ENCODE data around the gene RPS6KA6.
"Not testable (repeated sequence)": the region's sequence is repeated elsewhere in the genome, so short reads cannot be mapped to it uniquely, and the experiment has no call there.

Gene RPS6KA6

DNA sequence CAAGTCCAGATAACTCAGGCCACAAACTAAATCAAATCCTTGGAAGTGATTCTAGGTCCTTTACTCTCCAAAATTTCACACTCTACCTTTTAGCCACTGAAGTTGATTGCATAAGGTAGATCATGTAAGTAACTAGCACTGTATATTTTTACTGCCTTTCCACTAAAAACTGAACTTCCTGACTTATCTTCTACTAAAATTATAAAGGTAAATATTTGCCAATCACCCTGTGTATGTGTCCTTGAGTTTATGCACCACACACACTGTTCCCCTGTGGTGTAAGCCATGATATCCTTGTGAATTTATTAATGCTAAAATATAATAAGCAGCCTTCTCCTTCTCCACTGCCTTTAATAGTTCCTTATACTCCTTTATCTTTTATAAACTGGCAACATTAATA is 25.6 kb downstream of the RPS6KA6 start:
- DNase-seq (ENCODE audit: low read depth) = no peak

DNA sequence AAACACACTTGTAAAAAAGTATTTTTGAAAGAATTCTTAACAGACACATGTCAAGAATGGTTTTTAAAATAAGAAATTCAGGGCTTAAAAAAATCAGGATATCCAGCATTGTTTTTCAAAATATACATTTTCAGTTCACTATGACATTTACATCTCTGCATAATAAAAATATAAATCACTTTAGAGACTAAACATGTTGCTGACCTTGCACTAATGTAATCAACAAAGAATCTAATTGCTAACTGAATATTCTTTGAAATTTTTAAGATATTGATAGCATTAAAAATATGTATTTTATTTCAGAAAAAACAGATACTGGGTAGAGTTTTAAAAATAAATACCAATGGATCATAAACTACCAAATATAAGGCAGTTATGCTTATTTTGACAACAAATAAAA is 26.4 kb downstream of the RPS6KA6 start:
- DNase-seq (ENCODE audit: low read depth) = no peak

DNA sequence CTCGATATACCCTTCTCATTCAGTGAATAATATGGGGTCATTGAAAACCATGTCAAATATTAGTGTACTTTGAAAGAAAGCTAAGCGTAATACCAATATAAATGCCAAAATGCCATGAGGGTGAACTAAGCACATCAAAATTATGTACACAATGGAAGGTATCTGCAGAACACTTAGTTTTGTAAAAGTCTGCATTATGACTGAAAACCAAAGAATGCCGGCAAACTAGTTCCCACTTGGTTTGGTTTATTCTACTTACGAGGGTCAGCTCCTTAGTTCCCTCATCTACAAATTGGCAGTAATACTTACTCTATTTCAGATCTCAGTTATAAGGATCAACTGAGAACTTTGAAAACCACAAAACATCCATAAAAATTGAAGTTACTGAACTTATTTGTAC is 27.3 kb downstream of the RPS6KA6 start:
- DNase-seq (ENCODE audit: low read depth) = no peak

DNA sequence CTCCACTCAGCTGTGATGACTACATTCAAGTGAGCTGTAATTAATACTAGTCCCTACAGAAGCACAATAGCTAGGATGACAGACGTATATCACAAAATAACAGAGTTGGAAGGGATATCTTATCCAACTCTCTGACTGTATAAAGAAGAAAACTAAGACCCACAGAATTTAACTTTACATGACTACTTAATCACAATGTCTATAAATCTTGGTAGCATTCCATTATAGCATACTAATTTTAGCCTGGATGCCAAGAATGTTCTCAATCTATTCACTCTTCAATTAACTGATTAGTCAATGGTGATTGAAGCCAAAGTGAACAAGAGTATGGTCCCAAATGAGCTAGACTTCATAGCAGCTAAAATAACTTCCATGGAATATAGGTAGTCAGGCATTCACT is 31.2 kb downstream of the RPS6KA6 start:
- DNase-seq (ENCODE audit: low read depth) = no peak

DNA sequence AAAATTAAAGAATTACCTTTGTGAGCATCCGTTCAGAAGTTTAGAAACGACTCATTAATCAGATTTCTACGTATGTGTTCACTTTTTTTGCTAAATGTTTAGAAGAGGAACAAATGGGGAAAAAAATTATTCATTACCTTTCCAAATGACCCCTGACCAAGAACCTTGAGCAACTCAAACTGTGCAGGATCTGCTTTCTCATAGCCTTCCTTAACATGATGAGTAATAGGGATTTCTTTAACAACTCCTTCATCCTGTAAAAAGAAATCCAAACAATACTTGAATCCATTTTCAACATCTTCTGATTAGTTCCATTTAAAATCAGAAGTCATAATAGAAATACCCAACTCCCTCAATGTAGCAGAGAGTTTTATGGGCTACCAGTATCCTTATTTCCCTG is 32.1 kb downstream of the RPS6KA6 start:
- DNase-seq (ENCODE audit: low read depth) = no peak

DNA sequence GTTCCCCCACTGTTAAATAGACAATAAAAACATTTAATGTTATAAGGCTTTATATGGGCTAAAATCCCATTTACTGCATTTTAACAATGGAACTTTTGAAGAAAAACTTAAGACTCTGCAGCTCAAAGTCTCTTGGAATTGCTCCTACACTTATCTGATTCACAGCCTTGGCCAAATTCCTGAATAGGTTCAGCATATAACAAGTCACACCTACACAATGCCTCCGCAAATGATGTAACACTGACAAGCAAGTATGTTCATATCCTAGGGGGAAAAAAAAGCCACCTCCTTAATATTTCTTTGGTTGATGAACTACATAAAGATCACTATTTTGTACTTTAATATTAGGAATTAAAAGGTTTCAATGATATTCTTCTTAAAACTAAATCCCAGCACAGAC is 34.5 kb downstream of the RPS6KA6 start:
- no peak for DNase-seq (ENCODE audit: low read depth)

DNA sequence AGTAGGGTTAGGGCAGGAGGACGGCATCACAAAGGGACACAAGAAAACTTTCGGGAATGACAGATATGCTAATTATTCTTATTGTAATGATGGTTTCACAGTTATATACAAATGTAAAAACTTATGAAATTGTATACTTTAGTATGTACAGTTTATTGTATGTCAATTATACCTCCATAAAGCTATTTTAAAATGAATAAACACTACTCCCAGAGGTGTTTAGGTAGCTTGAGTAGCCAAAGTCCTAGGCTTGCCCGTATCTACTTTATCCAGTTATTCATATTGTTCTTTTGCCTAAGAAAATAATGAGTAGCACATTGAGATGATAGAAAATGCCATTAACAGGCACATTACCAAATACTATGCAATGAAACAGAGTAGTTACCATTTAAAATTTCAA is 43.0 kb downstream of the RPS6KA6 start:
- DNase-seq (ENCODE audit: low read depth) = no peak

DNA sequence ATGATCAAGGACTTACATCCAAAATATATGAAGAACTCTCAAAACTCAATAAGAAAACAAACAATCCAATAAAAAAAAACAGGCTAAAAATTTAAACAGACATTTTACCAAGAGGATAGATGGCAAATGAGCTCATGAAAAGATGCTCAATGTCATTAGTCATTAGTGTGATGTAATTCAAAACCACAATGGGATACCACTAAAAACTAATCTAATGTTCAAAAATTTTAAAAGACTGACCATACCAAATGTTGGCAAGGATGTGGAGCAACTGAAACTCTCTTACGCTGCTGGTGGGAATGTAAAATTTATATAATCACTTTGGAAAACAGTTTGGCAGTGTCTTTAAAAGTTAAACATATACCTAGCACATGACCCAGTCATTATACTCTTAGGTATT is 43.7 kb downstream of the RPS6KA6 start:
- DNase-seq (ENCODE audit: low read depth) = no peak

DNA sequence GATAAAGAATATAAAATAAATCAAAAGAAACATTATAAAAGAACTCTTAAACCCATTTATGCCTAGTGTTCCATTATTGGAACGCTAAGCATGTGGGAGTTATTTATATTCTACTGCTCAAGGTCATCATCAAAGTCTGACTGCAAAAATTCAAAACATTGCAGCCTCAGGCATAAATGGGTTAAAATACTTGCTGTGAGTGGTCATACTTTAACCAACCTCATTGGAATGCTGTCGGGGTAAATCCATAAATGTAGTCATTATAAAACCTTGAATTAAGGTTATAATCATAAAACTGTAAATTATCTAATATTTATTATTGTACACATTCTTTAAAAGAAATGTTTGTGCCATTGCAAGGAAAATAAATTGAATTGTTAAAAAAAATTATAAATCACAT is 55.0 kb downstream of the RPS6KA6 start:
- no peak for DNase-seq (ENCODE audit: low read depth)

DNA sequence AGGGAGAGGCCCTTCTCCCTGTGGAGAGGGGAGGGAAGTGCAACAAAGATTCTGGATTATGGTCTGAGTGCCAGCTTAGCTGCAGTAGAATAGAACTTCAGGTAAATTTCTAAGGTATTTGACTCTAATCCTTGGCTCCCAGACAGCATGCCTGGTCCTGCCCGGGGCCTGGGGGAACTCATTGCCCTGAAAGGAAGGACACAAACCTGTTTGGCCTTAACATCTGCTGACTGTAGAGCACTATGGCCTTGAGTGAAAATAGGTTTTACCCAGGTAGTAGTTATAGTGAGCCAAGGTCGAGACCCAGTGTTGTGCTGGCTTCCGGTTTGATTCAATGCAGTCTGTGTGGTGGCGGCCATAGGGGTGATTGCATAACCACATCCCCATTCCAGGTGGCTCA is 64.4 kb downstream of the RPS6KA6 start:
- DNase-seq (ENCODE audit: low read depth) = no peak

DNA sequence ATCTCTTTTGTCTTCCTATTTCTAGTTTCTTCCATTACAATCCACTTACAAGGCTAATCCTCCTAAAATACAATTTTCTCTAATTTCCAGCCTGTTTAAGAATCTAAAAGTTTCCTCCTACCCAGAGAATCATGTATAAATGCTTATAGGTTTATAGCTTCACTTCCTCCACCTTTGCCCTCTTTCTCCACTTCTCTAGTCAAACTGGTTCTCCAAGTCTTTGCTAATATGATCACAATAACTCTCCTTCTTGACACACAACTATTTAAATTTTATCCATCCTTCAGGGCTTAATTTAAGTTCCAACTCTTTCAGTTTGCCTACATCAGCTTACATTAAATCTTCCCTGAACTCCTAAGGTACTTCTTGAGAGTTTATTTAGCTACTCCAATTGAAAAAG is 69.2 kb downstream of the RPS6KA6 start:
- DNase-seq (ENCODE audit: low read depth) = no peak

DNA sequence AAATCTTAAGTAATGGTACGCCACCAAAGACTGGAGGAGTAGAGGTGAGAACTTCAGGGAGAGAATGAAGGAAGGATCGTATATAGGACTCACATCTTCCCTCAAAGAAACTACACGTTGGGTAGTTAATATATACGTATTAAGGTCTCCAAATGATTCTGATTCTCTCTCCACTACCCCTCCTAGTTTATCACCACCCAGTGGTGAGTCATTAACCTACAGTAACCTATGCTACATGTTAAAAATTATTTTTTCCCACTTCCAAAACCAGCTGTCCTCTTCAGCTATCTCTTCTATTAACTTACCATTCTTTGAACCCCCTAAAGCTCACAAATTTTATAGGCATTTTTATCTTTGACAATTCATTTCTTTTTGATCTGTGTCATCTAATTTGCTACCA is 69.7 kb downstream of the RPS6KA6 start:
- no peak for DNase-seq (ENCODE audit: low read depth)

DNA sequence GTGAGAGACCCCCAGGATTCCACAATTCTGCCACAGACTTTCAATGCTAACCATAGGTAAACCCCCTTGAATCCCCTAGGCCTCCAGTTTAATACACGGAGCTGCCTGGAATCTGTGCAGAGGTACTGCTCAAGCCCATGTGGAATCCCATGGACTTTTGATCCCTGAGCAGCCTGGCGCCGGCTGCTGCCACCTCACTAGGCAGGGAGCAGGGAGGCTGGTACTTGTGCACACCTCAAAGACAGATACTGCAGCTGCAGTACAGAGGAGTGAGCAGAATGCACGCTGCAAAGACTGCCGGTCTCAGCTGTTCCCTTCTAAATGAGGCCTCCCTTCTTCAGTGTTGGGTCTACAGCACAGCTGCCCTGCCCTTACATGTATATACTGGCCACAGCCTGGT is 79.4 kb downstream of the RPS6KA6 start:
- DNase-seq (ENCODE audit: low read depth) = no peak

DNA sequence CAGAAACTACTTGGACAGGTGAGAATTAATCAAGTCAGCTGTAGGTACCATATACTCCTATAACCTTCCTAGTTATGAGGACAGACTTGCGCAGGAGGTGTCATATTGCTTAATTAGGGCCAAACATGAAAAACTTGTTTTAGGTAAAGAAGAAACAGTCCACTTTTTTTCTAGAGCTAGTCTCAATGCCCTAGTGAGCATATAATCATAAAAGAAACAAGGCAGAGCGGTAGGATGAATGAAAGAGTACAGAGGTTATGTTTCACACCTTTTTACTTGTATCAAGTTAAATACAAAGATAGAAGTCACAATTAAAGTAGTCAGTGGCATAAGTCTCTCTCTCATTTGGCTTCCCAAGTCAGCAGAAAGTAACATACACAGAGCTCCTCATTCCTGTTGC is 88.9 kb downstream of the RPS6KA6 start:
- no peak for DNase-seq (ENCODE audit: low read depth)

DNA sequence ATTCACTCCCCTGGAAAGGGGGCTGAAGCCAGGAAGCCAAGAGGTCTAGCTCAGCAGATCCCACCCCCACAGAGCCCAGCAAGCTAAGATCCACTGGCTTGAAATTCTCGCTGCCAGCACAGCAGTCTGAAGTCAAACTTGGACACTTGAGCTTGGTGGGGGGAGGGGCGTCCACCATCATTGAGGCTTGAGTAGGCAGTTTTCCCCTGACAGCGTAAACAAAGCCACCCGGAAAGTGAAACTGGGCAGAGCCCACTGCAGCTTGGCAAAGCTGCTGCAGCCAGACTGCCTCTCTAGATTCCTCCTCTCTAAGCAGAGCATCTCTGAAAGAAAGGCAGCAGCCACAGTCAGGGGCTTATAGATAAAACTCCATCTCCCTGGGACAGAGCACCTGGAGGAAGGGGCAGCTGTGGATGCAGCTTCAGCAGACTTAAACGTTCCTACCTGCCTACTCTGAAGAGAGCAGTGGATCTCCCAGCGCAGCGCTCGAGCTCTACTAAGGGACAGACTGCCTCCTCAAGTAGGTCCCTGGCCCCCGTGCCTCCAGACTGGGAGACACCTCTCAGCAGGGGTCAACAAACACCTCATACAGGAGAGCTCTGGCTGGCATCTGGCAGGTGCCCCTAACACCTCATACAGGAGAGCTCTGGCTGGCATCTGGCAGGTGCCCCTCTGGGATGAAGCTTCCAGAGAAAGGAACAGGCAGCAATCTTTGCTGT is 108.4 kb downstream of the RPS6KA6 start:
- not testable (repeated sequence) for DNase-seq (ENCODE audit: low read depth)

DNA sequence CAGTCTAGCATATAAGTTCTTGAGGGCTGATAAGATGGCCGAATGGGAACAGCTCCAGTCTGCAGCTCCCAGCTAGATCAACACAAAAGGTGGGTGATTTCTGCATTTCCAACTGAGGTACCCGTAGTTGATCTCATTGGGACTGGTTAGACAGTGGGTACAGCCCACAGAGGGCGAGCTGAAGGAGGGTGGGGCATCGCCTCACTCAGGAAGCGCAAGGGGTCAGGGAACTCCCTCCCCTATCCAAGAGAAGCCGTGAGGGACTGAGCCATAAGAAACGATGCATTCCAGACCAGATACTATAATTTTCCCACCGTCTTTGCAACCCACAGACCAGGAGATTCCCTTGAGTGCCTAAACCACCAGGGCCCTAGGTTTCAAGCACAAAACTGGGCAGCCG is 109.0 kb downstream of the RPS6KA6 start:
- no peak for DNase-seq (ENCODE audit: low read depth)

DNA sequence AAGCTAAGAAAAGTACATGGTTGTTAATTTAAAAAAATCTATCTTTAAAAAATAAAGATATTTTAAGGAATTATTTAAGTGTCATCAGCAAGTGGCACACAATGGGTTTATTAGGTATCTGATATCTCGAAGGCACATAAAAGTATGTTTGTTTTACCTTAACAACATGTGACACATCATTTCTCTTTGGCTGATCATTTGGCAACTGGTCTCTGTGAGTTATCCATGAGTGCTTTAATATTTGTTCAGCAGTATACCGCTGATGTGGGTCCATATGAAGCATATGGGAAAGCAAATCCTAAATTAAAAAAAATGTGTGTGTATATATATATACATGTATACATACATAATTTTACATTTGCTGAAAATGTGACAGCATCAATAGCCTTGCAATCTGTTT is 123.2 kb downstream of the RPS6KA6 start:
- no peak for DNase-seq (ENCODE audit: low read depth)

DNA sequence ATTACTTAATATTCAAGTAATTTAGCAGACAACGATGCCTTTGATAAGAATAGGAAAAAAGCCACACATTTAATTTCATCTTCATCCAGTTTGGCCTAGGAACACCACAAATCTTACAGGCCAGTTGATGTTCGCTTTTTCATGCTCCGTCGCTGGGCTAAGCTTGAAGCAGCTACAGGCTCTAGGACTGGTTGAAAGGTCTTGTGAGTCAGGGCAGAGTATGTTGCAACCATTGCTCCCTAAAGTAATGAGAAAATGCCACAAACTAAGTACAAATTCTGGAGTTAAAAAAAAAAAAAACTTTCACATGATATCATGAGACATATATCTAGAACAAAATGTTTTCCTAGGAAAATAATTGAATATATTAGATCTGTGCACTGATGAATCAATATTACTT is 123.8 kb downstream of the RPS6KA6 start:
- DNase-seq (ENCODE audit: low read depth) = no peak

DNA sequence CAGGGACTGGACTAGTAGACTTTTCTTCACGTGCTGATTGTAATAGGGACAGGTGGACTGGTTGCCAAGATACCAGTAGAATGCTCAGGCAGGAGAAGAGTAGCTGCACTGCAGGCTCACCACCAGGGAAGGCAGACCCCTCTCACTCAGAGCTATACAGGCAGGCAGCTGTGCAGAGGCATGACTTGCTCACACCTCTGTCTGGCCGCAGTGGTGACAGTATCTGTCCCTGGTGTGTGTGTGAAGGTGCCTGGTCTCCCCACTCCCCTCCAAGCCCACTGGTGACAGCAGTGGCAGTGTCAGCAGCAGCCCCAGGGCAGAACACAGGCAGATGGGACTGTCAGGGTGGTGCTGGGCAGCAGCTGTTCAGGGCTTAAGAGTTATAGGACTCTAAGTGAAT is 140.7 kb downstream of the RPS6KA6 start:
- no peak for DNase-seq (ENCODE audit: low read depth)

DNA sequence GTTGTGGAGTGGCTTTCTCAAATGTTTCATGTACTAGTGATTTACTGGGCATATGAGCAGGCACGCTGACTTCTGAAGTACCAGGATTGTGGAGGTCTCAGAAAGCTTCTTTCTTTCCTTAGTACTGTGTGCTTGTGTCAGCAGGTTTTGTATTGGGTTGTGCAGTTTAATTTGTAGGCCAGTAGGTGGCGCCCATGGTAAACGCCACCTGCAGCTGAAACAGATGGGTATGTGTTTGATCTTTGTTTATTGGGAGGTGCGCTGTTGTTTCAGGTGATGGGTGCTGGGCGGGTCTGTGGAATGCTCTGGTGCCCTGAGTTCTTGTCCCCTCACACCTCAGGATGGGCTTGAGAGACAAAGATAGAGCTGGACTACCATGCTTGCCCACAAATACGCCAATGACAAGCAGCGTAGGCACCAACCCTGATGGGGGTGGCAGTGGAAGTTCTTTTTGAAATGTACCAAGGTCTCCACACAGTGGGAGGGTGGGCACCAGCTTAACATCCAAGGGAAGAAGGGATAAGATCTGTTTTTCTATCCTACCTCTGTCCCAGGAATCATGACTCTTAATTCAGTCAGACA is 141.5 kb downstream of the RPS6KA6 start:
- no peak for DNase-seq (ENCODE audit: low read depth)

DNA sequence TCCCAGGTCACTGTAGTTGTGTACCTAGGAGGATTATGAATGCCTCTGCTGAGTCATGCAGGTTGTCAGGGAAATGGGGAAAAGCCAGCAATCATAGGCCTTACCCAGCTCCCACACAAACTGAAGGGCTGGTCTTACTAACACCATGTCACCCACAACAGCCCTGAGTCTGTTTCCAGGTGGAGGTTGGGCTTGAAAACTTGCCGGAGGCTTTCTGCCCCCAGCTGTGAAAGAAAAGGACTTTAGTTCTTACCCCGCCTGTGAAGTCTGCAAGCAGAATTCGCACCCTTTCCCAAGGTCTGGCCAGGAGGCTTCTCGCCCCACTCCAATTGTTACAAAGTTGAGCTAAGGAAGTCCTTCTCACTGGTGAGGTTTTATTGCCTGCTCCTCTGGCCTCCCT is 143.9 kb downstream of the RPS6KA6 start:
- DNase-seq (ENCODE audit: low read depth) = no peak

Data from stimulated activated CD8-positive, alpha-beta memory T cell treated with anti-CD3 and anti-CD28 coated beads, Interleukin-12 subunit alpha, Interleukin-12 subunit beta, amount 100 ng/mL, for 4 hours (primary cell).